Fibroblast of skin of scalp (primary cell): ENCODE measurements around the gene GLI1.
A peak's percentile ranks its signal among the peaks of the same experiment; 100 is the strongest.

ENCODE experiments used
- DNase-seq: peaks from one replicate; pipeline ENCODE4 v3.0.0-alpha.2; 2013

The GLI1 gene

DNA sequence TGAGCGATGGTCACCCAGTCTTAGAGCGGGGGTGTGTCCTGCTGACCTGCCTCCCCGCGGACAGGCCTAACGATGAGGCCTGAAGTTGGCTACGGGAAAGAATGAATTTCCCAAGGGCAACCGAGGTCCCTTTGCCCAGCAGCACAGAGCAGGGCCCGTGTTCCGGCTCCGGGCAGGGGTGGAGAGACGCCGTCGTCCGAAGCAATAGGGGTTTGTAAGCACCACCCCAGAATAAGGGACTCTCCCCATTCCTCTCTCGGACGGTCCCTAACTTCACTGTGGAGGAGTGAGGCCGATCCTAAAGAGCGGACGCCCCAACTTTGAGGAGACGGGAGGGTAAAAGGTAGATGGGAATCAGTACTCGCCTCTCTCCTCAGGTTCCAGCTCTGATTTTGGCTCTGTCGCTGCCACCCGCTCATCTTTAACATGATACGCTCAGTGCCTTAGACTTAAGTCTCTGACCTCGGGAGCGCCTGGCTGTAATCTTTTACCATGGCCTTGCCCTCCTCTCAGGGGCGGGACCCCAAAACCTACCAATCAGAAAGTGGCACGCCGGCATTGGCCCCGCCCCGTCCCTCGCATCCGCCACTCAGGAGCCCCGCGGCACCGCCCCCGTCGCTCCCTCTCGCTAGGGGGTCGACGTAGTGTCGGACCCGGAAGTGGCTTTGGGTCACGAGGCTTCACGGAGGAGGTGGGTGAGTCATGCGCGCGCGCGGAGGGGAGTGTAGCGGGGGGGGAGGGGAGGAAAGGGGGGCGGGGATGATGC lies 60.7 kb downstream of the GLI1 start, which contains the start of gene DDIT3:
Gene DDIT3, minus strand, starts transcription at position 462 of the 766 bp plus-strand sequence. CDS start 3,108 bp downstream, outside the sequence.
- DNase-seq, result peak; percentile 99

DNA sequence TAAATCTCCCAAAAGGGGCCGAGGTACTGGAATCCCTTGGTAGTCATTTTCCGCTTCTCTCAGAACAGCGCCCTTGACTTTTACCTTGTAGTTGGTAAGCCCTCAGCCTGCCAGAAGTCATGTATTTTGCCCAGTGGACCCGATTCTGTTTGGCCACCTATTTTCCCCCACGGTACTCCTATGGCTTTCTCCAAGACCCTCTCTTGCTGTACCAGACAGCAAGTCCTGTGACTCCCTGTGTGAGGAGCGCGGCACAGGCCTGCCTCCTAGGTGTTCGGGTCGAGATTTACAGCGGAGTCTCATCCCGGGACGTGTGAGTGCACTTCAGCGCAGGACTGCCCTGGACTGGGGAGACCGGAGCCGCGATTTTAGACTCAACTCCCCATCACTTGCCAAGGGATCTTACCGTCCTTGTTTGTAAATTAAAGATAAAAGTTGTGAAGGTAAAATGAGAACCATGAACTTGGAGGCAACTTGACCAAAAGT lies 62.0 kb downstream of the GLI1 start:
- peak; percentile 70 for DNase-seq
